Neural cell (in vitro differentiated cells): ENCODE measurements around the gene TAF6. TPM values are rescaled to one million over a fixed set of nuclear protein-coding genes. Genes with fewer than 3 reads are reported as not detected.
A peak's percentile ranks its signal among the peaks of the same experiment; 100 is the strongest.

Experiments used
- H2AFZ ChIP-seq: fragments of 200-600, 300-800 bp; sonication (generic), shearing (Covaris generic); 2 replicates; pipeline ENCODE4 v1.6.0; 2014; ENCODE audit warnings: low read depth, mild to moderate bottlenecking, antibody characterized with exemption, low read length, moderate library complexity
- H3F3A ChIP-seq: fragments of 200-600 bp; shearing (Covaris generic); 2 replicates; pipeline ENCODE4 v1.6.1; 2016; ENCODE audit warnings: mild to moderate bottlenecking, moderate library complexity, mixed read lengths, antibody characterized with exemption, low read length; ENCODE audit not compliant: insufficient read depth, poor library complexity, severe bottlenecking
- H3K27ac ChIP-seq: fragments of 200-600, 300-800 bp; sonication (generic), shearing (Covaris generic); 2 replicates; pipeline ENCODE4 v1.5.1; 2014; ENCODE audit warnings: mild to moderate bottlenecking, low read length, moderate library complexity
- H3K27me3 ChIP-seq: fragments of 300-800, 200-600 bp; sonication (generic), shearing (Covaris generic); 2 replicates; pipeline ENCODE4 v1.6.0; 2014; ENCODE audit warnings: mild to moderate bottlenecking, low read depth, low read length, moderate library complexity; ENCODE audit not compliant: insufficient read depth
- H3K36me3 ChIP-seq: fragments of 300-800, 200-600 bp; sonication (generic), shearing (Covaris generic); 2 replicates; pipeline ENCODE4 v1.5.1; 2014; ENCODE audit warnings: mild to moderate bottlenecking, antibody characterized with exemption, low read length, moderate library complexity; ENCODE audit not compliant: insufficient read depth
- H3K4me2 ChIP-seq: fragments of 300-800, 200-600 bp; sonication (generic), shearing (Covaris generic); 2 replicates; pipeline ENCODE4 v1.6.0; 2014; ENCODE audit warnings: mild to moderate bottlenecking, low read length
- H3K4me3 ChIP-seq: fragments of 300-800, 200-600 bp; sonication (generic), shearing (Covaris generic); 2 replicates; pipeline ENCODE4 v1.5.1; 2014; ENCODE audit warnings: mild to moderate bottlenecking, low read length, moderate library complexity
- H3K79me2 ChIP-seq: fragments of 200-600 bp; shearing (Covaris generic); replicated peaks from 2 replicates; pipeline ENCODE4 v1.6.0; 2014; ENCODE audit warnings: mild to moderate bottlenecking, low read length, moderate library complexity; ENCODE audit not compliant: insufficient read depth
- H3K9ac ChIP-seq: fragments of 300-800, 200-600 bp; sonication (generic), shearing (Covaris generic); 2 replicates; pipeline ENCODE4 v1.6.1; 2016; ENCODE audit warnings: mild to moderate bottlenecking, low read length, mixed read lengths
- H3K9me2 ChIP-seq: fragments of 200-600 bp; shearing (Covaris generic); 2 replicates; pipeline ENCODE4 v1.6.1; 2016; ENCODE audit warnings: mild to moderate bottlenecking, low read length, mixed read lengths; ENCODE audit not compliant: insufficient read depth
- H3K9me3 ChIP-seq: fragments of 200-600, 300-800 bp; sonication (generic), shearing (Covaris generic); 2 replicates; pipeline ENCODE4 v1.6.1; 2016; ENCODE audit warnings: mild to moderate bottlenecking, mixed run types, low read length, moderate library complexity, mixed read lengths
- H4K20me1 ChIP-seq: fragments of 200-600 bp; shearing (Covaris generic); 2 replicates; pipeline ENCODE4 v1.6.1; 2016; ENCODE audit warnings: mild to moderate bottlenecking, mixed run types; ENCODE audit not compliant: insufficient read depth
- CTCF ChIP-seq: fragments of 450-650 bp; IDR thresholded peaks from 2 replicates; pipeline ENCODE4 v1.5.1; 2014; ENCODE audit warnings: antibody characterized with exemption, mild to moderate bottlenecking, moderate library complexity; ENCODE audit not compliant: poor library complexity, severe bottlenecking
- EP300 ChIP-seq: fragments of 450-650 bp; conservative IDR thresholded peaks from 2 replicates; pipeline ENCODE4 v1.6.1; 2014; ENCODE audit warnings: antibody characterized with exemption, mild to moderate bottlenecking, moderate library complexity; ENCODE audit not compliant: poor library complexity, severe bottlenecking
- EZH2 ChIP-seq: fragments of 200-600, 300-800 bp; shearing (Covaris generic), sonication (generic); IDR thresholded peaks from 2 replicates; pipeline ENCODE4 v1.6.1; 2014; ENCODE audit warnings: antibody characterized with exemption, low read length, borderline replicate concordance, mild to moderate bottlenecking; ENCODE audit not compliant: insufficient read depth, poor library complexity, severe bottlenecking
- MXI1 ChIP-seq: fragments of 450-650 bp; conservative IDR thresholded peaks from 2 replicates; pipeline ENCODE4 v1.6.1; 2014; ENCODE audit warnings: antibody characterized with exemption, mild to moderate bottlenecking; ENCODE audit not compliant: poor library complexity, severe bottlenecking
- POLR2AphosphoS5 ChIP-seq: IDR thresholded peaks from 2 replicates; pipeline ENCODE4 v1.6.1; 2012
- RAD21 ChIP-seq: fragments of 450-650 bp; conservative IDR thresholded peaks from 2 replicates; pipeline ENCODE4 v1.6.1; 2014; ENCODE audit warnings: antibody characterized with exemption, mild to moderate bottlenecking, moderate library complexity
- REST ChIP-seq: IDR thresholded peaks from 2 replicates; pipeline ENCODE4 v1.6.1; 2012; ENCODE audit warnings: borderline replicate concordance
- SMC3 ChIP-seq: fragments of 450-650 bp; conservative IDR thresholded peaks from 2 replicates; pipeline ENCODE4 v1.6.1; 2014; ENCODE audit warnings: antibody characterized with exemption, mild to moderate bottlenecking, moderate library complexity; ENCODE audit not compliant: poor library complexity
- TAF1 ChIP-seq: IDR thresholded peaks from 2 replicates; pipeline ENCODE4 v1.6.1; 2012; ENCODE audit warnings: low read depth
- polyA plus RNA-seq: library from polyadenylated mRNA; depleted of rRNA; stranded (reverse); fragments of >200 nt; gene quantifications from 2 replicates; pipeline ENCODE4 v1.2.3, GENCODE V29; 2014

Gene TAF6
- polyA plus RNA-seq, 1 donor from 2014 or later: 23.4 TPM

GRCh38 chr7:100079024-100079560 lies 40.1 kb downstream of the TAF6 start:
- no peaks in the 10 kb centered on the region for H3F3A ChIP-seq
- no peak overlapping the region for H3K4me2 ChIP-seq
- H4K20me1 ChIP-seq: no peaks in the 10 kb centered on the region
- H3K27me3 ChIP-seq: no peaks in the 10 kb centered on the region
- H3K27ac ChIP-seq: no peak overlapping the region
- H3K79me2 ChIP-seq: peaks cover 47% of the 10 kb centered on the region
- peaks cover 11% of the 10 kb centered on the region for H3K36me3 ChIP-seq
- no peaks in the 10 kb centered on the region for H3K9me2 ChIP-seq
- no peak overlapping the region for H2AFZ ChIP-seq
- H3K9ac ChIP-seq: no peak overlapping the region
- TF ChIP-seq RAD21 (no peak), MXI1 (no peak), CTCF (no peak), POLR2AphosphoS5 (no peak), REST (no peak), TAF1 (no peak), EZH2 (no peak), EP300 (no peak), SMC3 (no peak)
- H3K9me3 ChIP-seq: no peaks in the 10 kb centered on the region
- H3K4me3 ChIP-seq: peak overlapping the region; percentile 91

- no peak overlapping the region for H3K9ac ChIP-seq
- no peaks in the 10 kb centered on the region for H3K9me2 ChIP-seq
- H3K36me3 ChIP-seq: peaks cover 20% of the 10 kb centered on the region
- no peaks in the 10 kb centered on the region for H3F3A ChIP-seq
- H3K9me3 ChIP-seq: no peaks in the 10 kb centered on the region
- no peak overlapping the region for H3K27ac ChIP-seq
- TF ChIP-seq CTCF (no peak), EZH2 (no peak)
- peaks cover 47% of the 10 kb centered on the region for H3K79me2 ChIP-seq
- H2AFZ ChIP-seq: no peak overlapping the region
- no peak overlapping the region for H3K4me2 ChIP-seq
- H4K20me1 ChIP-seq: no peaks in the 10 kb centered on the region
- no peak overlapping the region for H3K4me3 ChIP-seq
- H3K27me3 ChIP-seq: no peaks in the 10 kb centered on the region
Measured at GRCh38 chr7:100077205-100077604, 42.0 kb downstream of the TAF6 start.
